WI38 (cell line): Measurements from ENCODE around the gene LUC7L3.
"Not testable (repeated sequence)": the region's sequence is repeated elsewhere in the genome, so short reads cannot be mapped to it uniquely, and the experiment has no call there.

ENCODE experiments used
- H3K4me3 ChIP-seq: 2 replicates; pipeline ENCODE4 v1.5.1; 2011; ENCODE audit warnings: low read depth, mild to moderate bottlenecking, control low read depth, low read length
- TF ChIP-seq, protein P1 (sequence below): IDR thresholded peaks from 2 replicates; pipeline ENCODE4 v1.5.1; 2012; ENCODE audit warnings: low read depth, mild to moderate bottlenecking, control low read depth, low read length

Gene LUC7L3

DNA sequence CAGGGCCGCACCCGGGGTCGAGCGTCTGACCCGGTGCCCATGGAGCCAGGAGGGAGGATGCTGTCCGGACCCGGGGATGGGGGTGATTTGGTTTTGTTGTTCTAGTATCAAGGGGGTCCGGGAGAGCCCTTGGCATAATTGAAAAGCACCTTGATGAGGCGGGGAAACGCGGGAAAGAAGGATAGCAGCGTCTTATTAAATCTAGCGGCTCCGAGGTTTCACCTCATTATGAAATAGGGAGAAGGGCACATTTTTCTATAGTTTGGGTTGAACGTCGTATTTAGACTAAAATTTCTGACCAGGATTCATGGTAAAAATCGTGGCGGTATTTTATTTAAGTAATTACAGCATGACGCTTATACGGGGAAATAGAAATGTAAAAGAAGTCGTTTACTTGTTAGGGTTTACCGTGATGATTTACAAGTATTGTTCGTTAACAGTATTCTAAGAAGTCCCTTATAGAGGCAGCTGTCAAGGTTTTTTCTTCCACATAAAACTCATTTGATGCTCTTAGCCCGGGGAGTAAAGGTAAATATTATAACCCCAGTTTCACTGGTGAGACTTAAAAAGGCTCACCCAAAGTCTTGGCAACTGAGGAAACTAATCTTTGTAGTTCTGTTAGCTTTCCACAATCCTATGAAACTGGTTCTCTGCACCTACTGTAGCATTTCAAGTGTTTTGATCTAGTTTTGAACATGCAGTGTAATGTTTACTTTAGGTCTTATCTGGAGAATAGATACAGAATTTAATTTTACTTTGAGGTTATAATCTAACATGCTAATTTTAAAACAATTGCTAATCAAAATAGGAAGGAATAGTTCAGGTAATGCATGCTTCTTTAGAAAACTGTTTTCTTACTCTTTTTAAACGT is 756 bp downstream of the LUC7L3 start:
- H3K4me3 ChIP-seq, result peak overlapping the region; percentile 96
- TF ChIP-seq, protein P1, sequence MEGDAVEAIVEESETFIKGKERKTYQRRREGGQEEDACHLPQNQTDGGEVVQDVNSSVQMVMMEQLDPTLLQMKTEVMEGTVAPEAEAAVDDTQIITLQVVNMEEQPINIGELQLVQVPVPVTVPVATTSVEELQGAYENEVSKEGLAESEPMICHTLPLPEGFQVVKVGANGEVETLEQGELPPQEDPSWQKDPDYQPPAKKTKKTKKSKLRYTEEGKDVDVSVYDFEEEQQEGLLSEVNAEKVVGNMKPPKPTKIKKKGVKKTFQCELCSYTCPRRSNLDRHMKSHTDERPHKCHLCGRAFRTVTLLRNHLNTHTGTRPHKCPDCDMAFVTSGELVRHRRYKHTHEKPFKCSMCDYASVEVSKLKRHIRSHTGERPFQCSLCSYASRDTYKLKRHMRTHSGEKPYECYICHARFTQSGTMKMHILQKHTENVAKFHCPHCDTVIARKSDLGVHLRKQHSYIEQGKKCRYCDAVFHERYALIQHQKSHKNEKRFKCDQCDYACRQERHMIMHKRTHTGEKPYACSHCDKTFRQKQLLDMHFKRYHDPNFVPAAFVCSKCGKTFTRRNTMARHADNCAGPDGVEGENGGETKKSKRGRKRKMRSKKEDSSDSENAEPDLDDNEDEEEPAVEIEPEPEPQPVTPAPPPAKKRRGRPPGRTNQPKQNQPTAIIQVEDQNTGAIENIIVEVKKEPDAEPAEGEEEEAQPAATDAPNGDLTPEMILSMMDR, result no peak

DNA sequence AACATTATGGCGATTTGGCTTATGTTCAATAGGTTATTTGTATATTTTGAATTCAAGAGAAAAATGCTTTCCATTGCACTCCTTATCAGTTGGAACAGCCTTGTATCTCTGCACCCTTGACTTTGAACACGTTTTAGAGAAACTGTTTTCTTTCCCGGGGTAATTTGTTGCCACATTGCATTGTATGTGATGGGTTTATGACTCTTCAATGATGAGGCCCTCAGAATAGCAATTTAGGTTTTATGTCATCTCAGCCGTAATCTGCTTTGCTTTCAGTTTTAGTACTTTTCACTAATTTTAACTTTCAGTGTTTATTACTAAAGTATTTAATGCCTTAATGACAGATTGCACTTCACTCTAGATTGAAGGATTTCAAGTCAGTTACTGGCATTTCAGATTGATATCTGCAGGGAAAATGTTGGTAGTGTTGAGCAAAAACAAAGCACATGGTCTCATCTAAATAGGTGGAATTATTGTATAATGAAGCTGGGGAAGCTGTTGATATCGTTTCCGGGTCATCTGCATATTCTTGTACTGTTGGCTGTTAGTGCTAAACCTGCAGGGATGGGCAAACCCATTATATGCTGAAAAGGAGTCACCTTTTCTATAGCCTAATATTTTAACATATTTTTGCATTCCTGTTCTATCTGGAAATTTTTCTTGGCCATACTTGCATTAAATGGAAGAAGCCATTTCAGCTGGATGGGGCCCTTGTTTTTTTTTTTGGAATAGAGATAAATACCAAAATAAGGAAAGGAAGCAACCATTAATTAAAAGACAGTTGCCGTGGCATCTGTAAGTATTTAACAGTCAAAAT is 2.0 kb downstream of the LUC7L3 start:
- TF ChIP-seq, protein P1, result no peak

DNA sequence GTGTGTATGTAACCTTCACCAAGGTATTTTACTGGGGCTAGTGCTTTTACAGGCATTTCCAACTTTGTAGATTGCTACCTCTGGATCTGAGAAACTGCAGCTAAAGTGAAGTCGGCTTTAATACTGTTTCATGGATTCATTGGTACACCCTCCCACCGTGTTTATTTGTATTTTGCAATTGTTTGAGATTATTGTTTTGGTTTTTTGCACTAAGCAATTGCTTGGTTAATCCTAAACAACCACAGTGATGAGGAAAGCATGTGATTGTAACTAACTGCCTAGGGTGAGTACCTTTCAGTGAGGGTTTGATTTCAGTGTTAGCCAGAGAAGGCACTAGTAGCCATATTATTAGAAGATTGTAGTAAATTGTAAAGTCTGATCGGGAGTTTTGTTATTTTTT is 3.3 kb downstream of the LUC7L3 start:
- TF ChIP-seq, protein P1, result no peak
- no peak overlapping the region for H3K4me3 ChIP-seq

More for the DNA sequence above, 2.0 kb downstream of the LUC7L3 start:
- H3K4me3 ChIP-seq, result peak overlapping the region; percentile 96

DNA sequence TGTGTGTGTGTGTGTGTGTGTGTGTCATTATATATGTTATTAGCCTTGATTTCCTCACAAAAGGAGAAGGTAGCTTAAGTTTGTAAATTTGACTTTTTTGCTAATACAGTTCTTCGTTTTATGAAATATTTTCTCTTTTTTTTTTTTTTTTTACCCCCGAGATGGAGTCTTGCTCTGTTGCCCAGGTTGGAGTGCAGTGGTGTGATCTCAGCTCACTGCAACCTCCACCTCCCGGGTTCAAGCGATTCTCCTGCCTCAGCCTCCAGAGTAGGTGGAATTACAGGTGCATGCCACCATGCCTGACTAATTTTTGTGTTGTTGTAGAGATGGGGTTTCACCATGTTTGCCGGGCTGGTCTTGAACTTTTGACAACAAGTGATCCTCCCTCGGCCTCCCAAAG is 5.2 kb downstream of the LUC7L3 start:
- not testable (repeated sequence) for H3K4me3 ChIP-seq

DNA sequence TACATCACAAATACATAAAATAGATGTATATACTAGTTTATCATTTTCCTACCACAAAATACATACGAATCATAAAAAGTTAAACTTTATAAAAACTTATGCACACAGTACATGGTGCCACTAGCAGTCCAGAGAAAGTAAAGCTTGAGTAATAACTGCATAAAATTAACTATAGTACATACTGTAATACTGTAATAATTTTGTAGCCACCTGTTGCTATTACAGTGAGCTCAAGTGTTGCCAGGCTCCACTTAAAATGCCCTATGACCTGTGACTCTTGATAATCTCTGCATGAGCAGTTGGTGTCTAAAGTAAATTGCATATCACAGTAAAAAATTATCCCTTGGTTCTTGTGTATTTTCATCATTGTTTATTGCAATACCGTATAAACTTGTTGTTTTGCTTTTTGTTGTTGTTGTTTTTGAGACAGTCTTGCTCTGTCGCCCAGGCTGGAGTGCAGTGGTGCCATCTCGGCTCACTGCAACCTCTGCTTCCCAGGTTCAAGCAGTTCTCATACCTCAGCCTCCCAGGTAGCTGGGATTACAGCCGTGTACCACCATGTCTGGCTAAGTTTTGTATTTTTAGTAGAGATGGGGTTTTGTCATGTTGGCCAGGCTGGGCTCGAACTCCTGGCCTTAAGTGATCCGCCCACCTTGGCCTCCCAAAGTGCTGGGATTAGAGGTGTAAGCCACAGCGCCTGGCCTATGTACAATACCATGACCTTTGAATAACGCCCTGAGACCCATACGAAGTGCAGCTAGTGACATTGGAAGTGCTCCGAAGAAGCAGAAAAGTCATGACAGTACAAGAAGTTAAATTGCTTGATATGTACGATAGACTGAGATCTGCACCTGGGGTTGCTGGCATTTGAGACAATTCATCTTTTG is 6.6 kb downstream of the LUC7L3 start:
- TF ChIP-seq, protein P1, result no peak
- H3K4me3 ChIP-seq, result no peak overlapping the region

DNA sequence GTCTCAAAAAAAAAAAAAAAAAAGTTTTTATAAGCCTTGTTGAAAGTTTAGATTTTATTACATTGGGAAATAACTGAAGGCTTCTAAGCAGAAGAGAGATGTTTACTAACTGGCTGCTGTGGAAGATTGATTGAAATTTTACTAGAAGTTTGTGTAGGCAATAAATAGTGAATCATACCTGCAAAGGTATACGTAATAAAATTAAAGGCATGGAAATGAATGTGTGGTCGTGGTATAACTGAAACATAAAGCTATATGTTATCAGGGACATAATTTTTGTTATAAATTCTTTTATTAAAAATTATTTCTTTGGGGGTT is 8.7 kb downstream of the LUC7L3 start:
- TF ChIP-seq, protein P1, result no peak

More for the DNA sequence above, 8.7 kb downstream of the LUC7L3 start:
- H3K4me3 ChIP-seq, result no peak overlapping the region
